WTC11 (cell line): ENCODE results near the gene ASXL3. TPM values are rescaled to one million over a fixed set of nuclear protein-coding genes. Genes with fewer than 3 reads are reported as not detected.

Experiments used
- ATAC-seq: fragments of 200-7000 bp; cut with Tn5 transposase; 2 replicates; pipeline ENCODE4 v1.10.0; 2021; ENCODE audit warnings: mild to moderate bottlenecking, moderate library complexity
- CTCF ChIA-PET: fragments of 300-600 bp; sonication (Branson Sonifier 250); formaldehyde crosslinking; loops from one replicate; lab custom pipeline; 2021; ENCODE audit warnings: antibody characterized with exemption; lab: Charles Lee
- POLR2A ChIA-PET: fragments of 350-600 bp; sonication (Branson Sonifier 250); formaldehyde crosslinking; loops from one replicate; lab custom pipeline; 2021; ENCODE audit warnings: antibody characterized with exemption; lab: Charles Lee
- DNase-seq: peaks from one replicate; pipeline ENCODE4 v3.0.0; 2021; ENCODE audit warnings: low spot score
- H3K27ac Mint-ChIP-seq: 2 replicates; pipeline ENCODE4 v1.8.0; 2021; ENCODE audit warnings: mixed read lengths
- H3K27me3 Mint-ChIP-seq: 2 replicates; pipeline ENCODE4 v1.8.0; 2021; ENCODE audit warnings: low read depth, mild to moderate bottlenecking, moderate library complexity, mixed read lengths
- H3K36me3 Mint-ChIP-seq: 2 replicates; pipeline ENCODE4 v1.8.0; 2021; ENCODE audit warnings: mixed read lengths
- H3K4me1 Mint-ChIP-seq: 2 replicates; pipeline ENCODE4 v1.8.0; 2022; ENCODE audit warnings: mixed read lengths
- H3K4me3 Mint-ChIP-seq: 2 replicates; pipeline ENCODE4 v1.8.0; 2021; ENCODE audit warnings: mild to moderate bottlenecking, moderate library complexity, mixed read lengths
- H3K9me3 Mint-ChIP-seq: 2 replicates; pipeline ENCODE4 v1.8.0; 2021; ENCODE audit warnings: mixed read lengths
- CREB1 ChIP-seq: sonication (generic); formaldehyde crosslinking; IDR thresholded peaks from 2 replicates; pipeline ENCODE4 v1.8.0; 2023; ENCODE audit warnings: mild to moderate bottlenecking, missing genetic modification reagents
- ETV6 ChIP-seq: sonication (generic); formaldehyde crosslinking; IDR thresholded peaks from 2 replicates; pipeline ENCODE4 v1.8.1; 2022; ENCODE audit warnings: mild to moderate bottlenecking, missing genetic modification reagents
- FOXP1 ChIP-seq: sonication (generic); formaldehyde crosslinking; IDR thresholded peaks from 2 replicates; pipeline ENCODE4 v1.8.0; 2022; ENCODE audit warnings: missing genetic modification reagents, mild to moderate bottlenecking, moderate library complexity, borderline replicate concordance
- GTF2I ChIP-seq: fragments of 250-450 bp; sonication (Bioruptor Pico); conservative IDR thresholded peaks from 2 replicates; pipeline ENCODE4 v1.4.0; 2021; ENCODE audit warnings: mild to moderate bottlenecking
- IRF2 ChIP-seq: sonication (generic); formaldehyde crosslinking; IDR thresholded peaks from 2 replicates; pipeline ENCODE4 v1.8.0; 2022; ENCODE audit warnings: low read depth, missing genetic modification reagents, borderline replicate concordance
- KAT7 ChIP-seq: sonication (generic); formaldehyde crosslinking; IDR thresholded peaks from 2 replicates; pipeline ENCODE4 v1.8.1; 2023; ENCODE audit warnings: missing genetic modification reagents, mild to moderate bottlenecking, borderline replicate concordance
- MYBL2 ChIP-seq: sonication (generic); formaldehyde crosslinking; IDR thresholded peaks from 2 replicates; pipeline ENCODE4 v1.8.1; 2023; ENCODE audit warnings: mild to moderate bottlenecking, moderate library complexity, missing genetic modification reagents
- SMAD3 ChIP-seq: sonication (generic); formaldehyde crosslinking; IDR thresholded peaks from 2 replicates; pipeline ENCODE4 v1.8.0; 2022; ENCODE audit warnings: missing genetic modification reagents, mild to moderate bottlenecking, borderline replicate concordance
- SP1 ChIP-seq: sonication (generic); formaldehyde crosslinking; conservative IDR thresholded peaks from 2 replicates; pipeline ENCODE4 v1.8.1; 2022; ENCODE audit warnings: missing genetic modification reagents
- TEAD4 ChIP-seq: sonication (generic); formaldehyde crosslinking; IDR thresholded peaks from 2 replicates; pipeline ENCODE4 v1.8.0; 2022; ENCODE audit warnings: mild to moderate bottlenecking, missing genetic modification reagents
- ZBTB21 ChIP-seq: sonication (generic); formaldehyde crosslinking; IDR thresholded peaks from 2 replicates; pipeline ENCODE4 v1.8.1; 2023; ENCODE audit warnings: mild to moderate bottlenecking, missing genetic modification reagents, borderline replicate concordance
- ZNF138 ChIP-seq: sonication (generic); formaldehyde crosslinking; conservative IDR thresholded peaks from 2 replicates; pipeline ENCODE4 v1.8.1; 2022; ENCODE audit warnings: mild to moderate bottlenecking, moderate library complexity, missing genetic modification reagents
- ZNF317 ChIP-seq: sonication (generic); formaldehyde crosslinking; IDR thresholded peaks from 2 replicates; pipeline ENCODE4 v1.8.1; 2023; ENCODE audit warnings: low read depth, mild to moderate bottlenecking, moderate library complexity, missing genetic modification reagents, borderline replicate concordance
- ZNF416 ChIP-seq: fragments of 250-450 bp; sonication (Bioruptor Pico); IDR thresholded peaks from 2 replicates; pipeline ENCODE4 v1.9.0; 2021; ENCODE audit warnings: mild to moderate bottlenecking, inconsistent platforms
- total RNA-seq: library from RNA; stranded (reverse); gene quantifications from 3 replicates; pipeline ENCODE4 v1.2.3, GENCODE V29; 2021
- TF ChIP-seq, protein P1 (sequence below): sonication (generic); formaldehyde crosslinking; IDR thresholded peaks from 2 replicates; pipeline ENCODE4 v1.8.0; 2022; ENCODE audit warnings: mild to moderate bottlenecking, missing genetic modification reagents
- TF ChIP-seq, protein P2 (sequence below): sonication (generic); formaldehyde crosslinking; IDR thresholded peaks from 2 replicates; pipeline ENCODE4 v1.8.0; 2022; ENCODE audit warnings: mild to moderate bottlenecking, missing genetic modification reagents
- TF ChIP-seq, protein P3 (sequence below): fragments of 250-450 bp; sonication (Bioruptor Pico); IDR thresholded peaks from 2 replicates; pipeline ENCODE4 v1.9.0; 2021; ENCODE audit warnings: mild to moderate bottlenecking
- TF ChIP-seq, protein P4 (sequence below): fragments of 250-450 bp; sonication (Bioruptor Pico); IDR thresholded peaks from 2 replicates; pipeline ENCODE4 v2.1.2; 2022; ENCODE audit warnings: mild to moderate bottlenecking, moderate library complexity
- TF ChIP-seq, protein P5 (sequence below): fragments of 250-450 bp; sonication (Bioruptor Pico); IDR thresholded peaks from 2 replicates; pipeline ENCODE4 v1.8.0; 2021; ENCODE audit warnings: mild to moderate bottlenecking

ASXL3 gene
- total RNA-seq, 1 experiment from 2014 or later = 0.35 TPM

DNA sequence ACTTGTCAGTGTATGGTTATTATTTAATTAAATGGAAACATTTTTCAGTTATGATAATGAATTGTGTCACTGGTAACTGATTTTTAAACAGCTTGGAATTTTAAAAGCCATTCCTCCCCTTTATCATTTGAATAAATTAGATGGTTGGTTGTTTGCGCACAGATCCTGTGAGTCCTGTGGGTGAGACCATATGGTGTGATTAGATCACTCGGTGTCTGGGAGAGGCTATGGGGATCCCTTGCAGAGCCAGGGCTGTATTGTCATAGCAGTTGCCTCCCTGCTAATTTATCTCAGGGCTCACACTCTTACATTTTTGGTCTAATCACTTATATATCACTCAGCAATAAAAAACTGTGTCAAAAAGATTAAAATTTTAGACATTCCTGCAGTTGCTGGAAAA lies 133.5 kb downstream of the ASXL3 start (continued):
- TF ChIP-seq, protein P1, sequence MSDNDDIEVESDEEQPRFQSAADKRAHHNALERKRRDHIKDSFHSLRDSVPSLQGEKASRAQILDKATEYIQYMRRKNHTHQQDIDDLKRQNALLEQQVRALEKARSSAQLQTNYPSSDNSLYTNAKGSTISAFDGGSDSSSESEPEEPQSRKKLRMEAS (CRISPR knock-in tag) = no peak
- TF ChIP-seq ZNF317 (CRISPR knock-in tag) (no peak), GTF2I (CRISPR knock-in tag) (no peak)

DNA sequence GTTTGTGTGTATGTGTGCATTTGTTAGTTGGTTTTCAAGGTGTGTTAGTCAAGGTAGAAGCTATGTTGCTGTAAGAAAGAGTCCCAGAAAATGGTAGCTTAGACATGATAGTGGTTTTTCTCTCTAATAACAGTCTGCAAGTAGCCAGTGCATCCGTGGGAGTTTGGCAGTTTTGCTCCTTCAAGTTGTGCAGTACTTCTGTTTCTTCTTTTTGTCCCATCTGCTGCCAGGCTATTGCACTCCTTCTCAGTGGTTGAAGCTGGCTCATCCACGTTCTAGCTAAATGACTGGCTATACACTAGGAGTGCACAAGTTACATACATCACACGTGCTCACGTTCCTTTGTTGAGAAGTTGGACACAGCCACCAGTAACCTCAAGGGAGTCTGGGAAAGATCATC lies 134.7 kb downstream of the ASXL3 start:
- Mint-ChIP-seq H3K36me3 (no peaks in the 10 kb centered on the region), H3K4me3 (no peak overlapping the region), H3K27ac (no peak overlapping the region)
- no peak for ATAC-seq
- CTCF ChIA-PET = no interaction called here
- no peak for TF ChIP-seq SP1 (CRISPR knock-in tag)
- TF ChIP-seq, protein P2, sequence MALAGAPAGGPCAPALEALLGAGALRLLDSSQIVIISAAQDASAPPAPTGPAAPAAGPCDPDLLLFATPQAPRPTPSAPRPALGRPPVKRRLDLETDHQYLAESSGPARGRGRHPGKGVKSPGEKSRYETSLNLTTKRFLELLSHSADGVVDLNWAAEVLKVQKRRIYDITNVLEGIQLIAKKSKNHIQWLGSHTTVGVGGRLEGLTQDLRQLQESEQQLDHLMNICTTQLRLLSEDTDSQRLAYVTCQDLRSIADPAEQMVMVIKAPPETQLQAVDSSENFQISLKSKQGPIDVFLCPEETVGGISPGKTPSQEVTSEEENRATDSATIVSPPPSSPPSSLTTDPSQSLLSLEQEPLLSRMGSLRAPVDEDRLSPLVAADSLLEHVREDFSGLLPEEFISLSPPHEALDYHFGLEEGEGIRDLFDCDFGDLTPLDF (CRISPR knock-in tag) = no peak
- TF ChIP-seq CREB1 (CRISPR knock-in tag) = no peak
- no peak for TF ChIP-seq SMAD3
- TF ChIP-seq, protein P3, sequence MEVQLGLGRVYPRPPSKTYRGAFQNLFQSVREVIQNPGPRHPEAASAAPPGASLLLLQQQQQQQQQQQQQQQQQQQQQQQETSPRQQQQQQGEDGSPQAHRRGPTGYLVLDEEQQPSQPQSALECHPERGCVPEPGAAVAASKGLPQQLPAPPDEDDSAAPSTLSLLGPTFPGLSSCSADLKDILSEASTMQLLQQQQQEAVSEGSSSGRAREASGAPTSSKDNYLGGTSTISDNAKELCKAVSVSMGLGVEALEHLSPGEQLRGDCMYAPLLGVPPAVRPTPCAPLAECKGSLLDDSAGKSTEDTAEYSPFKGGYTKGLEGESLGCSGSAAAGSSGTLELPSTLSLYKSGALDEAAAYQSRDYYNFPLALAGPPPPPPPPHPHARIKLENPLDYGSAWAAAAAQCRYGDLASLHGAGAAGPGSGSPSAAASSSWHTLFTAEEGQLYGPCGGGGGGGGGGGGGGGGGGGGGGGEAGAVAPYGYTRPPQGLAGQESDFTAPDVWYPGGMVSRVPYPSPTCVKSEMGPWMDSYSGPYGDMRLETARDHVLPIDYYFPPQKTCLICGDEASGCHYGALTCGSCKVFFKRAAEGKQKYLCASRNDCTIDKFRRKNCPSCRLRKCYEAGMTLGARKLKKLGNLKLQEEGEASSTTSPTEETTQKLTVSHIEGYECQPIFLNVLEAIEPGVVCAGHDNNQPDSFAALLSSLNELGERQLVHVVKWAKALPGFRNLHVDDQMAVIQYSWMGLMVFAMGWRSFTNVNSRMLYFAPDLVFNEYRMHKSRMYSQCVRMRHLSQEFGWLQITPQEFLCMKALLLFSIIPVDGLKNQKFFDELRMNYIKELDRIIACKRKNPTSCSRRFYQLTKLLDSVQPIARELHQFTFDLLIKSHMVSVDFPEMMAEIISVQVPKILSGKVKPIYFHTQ (CRISPR knock-in tag) = no peak
- TF ChIP-seq ZBTB21 (CRISPR knock-in tag) = no peak
- no peak for TF ChIP-seq IRF2 (CRISPR knock-in tag)
- TF ChIP-seq ETV6 (CRISPR knock-in tag) = no peak
- TF ChIP-seq, protein P4, sequence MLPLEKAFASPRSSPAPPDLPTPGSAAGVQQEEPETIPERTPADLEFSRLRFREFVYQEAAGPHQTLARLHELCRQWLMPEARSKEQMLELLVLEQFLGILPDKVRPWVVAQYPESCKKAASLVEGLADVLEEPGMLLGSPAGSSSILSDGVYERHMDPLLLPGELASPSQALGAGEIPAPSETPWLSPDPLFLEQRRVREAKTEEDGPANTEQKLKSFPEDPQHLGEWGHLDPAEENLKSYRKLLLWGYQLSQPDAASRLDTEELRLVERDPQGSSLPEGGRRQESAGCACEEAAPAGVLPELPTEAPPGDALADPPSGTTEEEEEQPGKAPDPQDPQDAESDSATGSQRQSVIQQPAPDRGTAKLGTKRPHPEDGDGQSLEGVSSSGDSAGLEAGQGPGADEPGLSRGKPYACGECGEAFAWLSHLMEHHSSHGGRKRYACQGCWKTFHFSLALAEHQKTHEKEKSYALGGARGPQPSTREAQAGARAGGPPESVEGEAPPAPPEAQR (CRISPR knock-in tag) = no peak
- no peak for TF ChIP-seq MYBL2 (CRISPR knock-in tag)
- TF ChIP-seq ZNF416 = no peak
- no peak for TF ChIP-seq GTF2I (CRISPR knock-in tag)
- TF ChIP-seq TEAD4 (CRISPR knock-in tag) = no peak
- TF ChIP-seq, all 79 proteins: peak for 0
- Mint-ChIP-seq H3K27me3 (no peaks in the 10 kb centered on the region), H3K9me3 (no peaks in the 10 kb centered on the region), H3K4me1 (peaks cover 4% of the 10 kb centered on the region; the same call in 1 of the 2 replicates)
- no peak for DNase-seq
- POLR2A ChIA-PET = no interaction called here

DNA sequence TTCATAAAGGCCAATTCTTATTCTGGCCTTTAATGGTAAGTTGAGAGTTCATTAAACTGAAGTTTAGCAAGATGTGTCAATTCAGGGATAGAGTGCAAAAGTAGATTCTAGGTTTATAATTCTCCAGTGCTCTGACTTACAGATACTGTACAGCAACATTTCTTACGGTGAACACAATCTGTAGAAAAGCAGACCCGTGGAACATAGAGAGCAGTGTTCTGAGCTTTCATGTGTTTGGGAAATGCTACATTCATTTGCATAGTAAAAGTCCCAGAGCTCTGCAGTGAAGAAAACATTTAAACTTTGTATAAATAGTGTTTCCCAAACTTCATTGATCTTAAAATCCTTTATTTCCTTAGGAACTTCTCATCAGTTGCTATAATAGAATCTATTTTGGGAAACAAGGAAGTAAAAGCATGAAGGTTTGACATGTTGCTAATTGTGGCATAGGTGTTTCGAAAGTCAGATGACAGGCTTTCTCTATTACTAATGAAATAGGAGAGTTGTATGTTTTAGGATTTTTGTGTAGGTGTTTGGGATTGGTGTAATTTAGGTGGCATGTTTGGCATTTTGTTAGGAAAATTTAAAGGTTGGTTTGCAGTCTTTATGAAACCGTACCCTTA lies 138.2 kb downstream of the ASXL3 start:
- TF ChIP-seq ZNF138 (CRISPR knock-in tag) (no peak), KAT7 (CRISPR knock-in tag) (no peak), TEAD4 (CRISPR knock-in tag) (no peak), FOXP1 (CRISPR knock-in tag) (no peak), ZNF416 (no peak)
- TF ChIP-seq, protein P5, sequence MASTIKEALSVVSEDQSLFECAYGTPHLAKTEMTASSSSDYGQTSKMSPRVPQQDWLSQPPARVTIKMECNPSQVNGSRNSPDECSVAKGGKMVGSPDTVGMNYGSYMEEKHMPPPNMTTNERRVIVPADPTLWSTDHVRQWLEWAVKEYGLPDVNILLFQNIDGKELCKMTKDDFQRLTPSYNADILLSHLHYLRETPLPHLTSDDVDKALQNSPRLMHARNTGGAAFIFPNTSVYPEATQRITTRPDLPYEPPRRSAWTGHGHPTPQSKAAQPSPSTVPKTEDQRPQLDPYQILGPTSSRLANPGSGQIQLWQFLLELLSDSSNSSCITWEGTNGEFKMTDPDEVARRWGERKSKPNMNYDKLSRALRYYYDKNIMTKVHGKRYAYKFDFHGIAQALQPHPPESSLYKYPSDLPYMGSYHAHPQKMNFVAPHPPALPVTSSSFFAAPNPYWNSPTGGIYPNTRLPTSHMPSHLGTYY (CRISPR knock-in tag) = no peak

More for the DNA sequence above, 138.2 kb downstream of the ASXL3 start:
- H3K9me3 Mint-ChIP-seq = no peaks in the 10 kb centered on the region
- H3K4me1 Mint-ChIP-seq = peaks cover 4% of the 10 kb centered on the region; the same call in 1 of the 2 replicates
- H3K4me3 Mint-ChIP-seq = no peak overlapping the region
- no peaks in the 10 kb centered on the region for H3K27me3 Mint-ChIP-seq
- DNase-seq (no peak), ATAC-seq (no peak)
- CTCF ChIA-PET = no interaction called here
- no peaks in the 10 kb centered on the region for H3K36me3 Mint-ChIP-seq
- no peak overlapping the region for H3K27ac Mint-ChIP-seq
- POLR2A ChIA-PET = no interaction called here
